ENCODE results near the gene NES.
A peak's percentile ranks its signal among the peaks of the same experiment; 100 is the strongest.

NES gene

GRCh38 chr1:156681196-156681960, 4.2 kb upstream of the NES start:
- no peak for DNase-seq

DNA sequence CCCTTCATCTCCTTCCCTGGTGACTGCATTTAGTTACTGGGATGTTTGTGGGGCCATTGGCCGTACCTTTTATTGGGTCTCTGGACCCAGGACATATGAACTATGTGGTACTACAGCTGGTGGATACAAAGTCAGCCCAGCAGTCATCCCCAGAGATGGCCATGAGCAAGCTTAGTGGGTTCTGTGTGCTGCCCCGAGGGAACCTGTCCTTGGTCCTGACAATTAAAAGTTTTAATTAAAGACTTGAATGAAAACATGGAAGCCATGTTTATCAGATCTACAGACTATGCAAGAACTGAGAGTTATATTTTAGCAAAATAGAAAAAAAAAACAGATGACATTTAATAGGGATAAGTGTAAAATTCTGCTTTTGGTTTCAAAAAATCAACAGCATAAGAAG, 2.8 kb upstream of the NES start:
- DNase-seq: no peak

DNA sequence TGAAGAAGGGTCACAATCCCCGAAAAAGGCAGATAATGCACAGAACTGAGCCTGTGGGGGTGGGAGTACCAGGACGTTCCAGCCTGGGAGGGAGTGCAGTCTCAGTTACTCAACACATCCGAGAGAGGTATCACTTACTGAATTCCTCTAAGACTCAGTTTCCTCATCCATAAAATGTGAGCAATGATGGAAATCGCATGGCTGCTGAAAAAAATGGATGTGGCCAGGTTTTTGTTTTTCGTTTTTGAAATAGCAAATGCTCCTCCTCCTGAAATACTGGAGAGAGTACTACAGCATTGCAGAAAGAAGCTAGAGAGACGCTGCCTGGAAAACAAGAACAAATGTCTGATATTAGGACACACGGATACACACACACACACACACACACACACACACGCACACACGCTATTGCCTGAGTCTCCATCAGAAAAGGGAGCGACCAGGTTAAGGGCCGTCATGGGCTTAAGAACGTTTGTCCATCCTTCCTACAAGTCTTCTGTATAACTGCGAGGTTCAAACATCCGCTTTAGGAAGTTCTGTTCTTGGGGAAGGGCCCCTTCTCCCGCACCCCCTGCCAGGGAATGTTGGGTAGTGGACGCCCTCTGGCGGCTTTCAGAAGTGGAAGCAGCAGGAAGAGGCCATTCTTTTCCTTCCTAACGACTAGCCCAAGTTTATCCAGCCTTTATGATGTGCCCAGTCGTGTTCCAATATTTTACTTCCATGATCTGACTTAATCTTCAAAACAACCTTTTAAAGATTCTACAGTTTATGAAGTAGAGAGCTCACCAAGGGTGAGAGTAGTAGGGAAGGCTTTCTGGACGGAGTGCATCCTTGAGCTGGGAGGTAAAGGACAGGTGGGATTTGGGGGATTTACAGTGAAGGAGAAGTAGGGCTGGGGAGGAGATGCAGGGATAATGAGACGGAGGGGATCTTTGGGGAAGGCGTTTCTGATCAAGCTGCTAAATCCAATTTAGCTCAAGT, 699 bp upstream of the NES start:
- DNase-seq: peak; percentile 47 to 66

- DNase-seq: no peak
These were observed 940 bp downstream of the NES start for GRCh38 chr1:156676114-156676819.

DNA sequence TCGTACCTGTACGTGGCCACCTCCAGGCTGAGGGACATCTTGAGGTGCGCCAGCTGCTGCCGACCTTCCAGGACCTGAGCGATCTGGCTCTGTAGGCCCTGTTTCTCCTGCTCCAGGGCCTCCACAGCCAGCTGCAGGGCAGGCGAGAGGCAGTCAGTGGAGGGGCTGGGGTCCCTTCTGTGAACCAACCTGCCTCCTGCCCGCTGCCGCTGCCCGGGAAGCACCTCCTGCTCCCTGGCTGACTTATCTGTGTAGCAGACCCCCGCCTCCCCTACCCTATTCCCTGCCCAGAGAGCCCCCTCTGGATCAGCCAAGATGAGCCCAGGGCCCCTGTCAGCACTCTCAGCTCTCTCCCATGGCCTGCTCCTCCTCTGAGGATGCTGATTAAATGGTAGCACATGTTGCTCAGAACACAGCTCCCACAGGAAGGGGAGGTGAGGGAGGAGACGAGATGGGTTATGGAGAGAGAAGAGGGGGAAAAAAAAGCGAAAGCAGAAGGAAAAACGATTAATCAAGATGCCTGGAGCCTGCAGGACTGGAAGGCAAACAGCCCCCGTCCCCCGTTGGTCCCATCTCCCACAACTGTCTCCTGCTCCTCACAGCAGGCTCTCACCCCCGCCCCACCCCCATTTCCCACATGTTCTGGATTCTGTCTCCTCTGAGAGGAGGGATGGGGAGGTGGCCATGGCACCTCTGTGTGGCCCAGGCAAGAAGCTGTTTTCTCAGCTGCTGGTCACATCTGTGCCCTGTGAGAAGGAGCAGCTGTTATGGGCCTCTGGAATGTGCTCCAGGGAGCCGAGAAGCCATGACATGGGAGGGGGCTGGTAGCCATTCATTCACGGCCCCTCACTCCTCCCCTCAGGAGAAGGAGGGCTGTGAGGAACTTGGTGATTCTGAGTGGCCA, 1.7 kb downstream of the NES start:
- DNase-seq: no peak

- no peak for DNase-seq
These were observed 3.7 kb downstream of the NES start for GRCh38 chr1:156673387-156674121.

- DNase-seq: no peak
These were observed 5.4 kb downstream of the NES start for GRCh38 chr1:156671804-156672203.

- no peak for DNase-seq
These were observed 6.4 kb downstream of the NES start for GRCh38 chr1:156670791-156671190.

DNA sequence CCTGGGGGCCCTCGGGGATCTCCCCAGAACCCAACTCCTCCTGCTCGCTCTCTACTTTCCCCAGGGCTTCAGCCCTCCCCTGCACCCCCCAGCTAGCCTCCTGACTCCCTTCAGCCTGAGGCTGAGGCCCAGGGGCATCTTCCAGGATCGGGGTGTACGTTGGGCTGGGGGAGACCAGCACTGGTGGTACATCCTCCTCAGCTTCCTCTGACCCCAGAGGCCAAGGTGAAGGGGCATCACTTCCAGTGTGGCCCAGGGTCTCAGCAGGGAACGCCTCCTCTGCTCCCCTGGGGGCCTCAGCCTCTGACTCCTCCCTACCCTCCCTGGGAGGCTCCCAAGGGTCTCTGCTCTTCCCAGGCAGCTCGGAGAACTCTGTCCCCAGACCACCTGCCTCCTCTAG, 6.8 kb downstream of the NES start:
- no peak for DNase-seq

GRCh38 chr1:156669794-156670193, 7.4 kb downstream of the NES start:
- DNase-seq: no peak

DNA sequence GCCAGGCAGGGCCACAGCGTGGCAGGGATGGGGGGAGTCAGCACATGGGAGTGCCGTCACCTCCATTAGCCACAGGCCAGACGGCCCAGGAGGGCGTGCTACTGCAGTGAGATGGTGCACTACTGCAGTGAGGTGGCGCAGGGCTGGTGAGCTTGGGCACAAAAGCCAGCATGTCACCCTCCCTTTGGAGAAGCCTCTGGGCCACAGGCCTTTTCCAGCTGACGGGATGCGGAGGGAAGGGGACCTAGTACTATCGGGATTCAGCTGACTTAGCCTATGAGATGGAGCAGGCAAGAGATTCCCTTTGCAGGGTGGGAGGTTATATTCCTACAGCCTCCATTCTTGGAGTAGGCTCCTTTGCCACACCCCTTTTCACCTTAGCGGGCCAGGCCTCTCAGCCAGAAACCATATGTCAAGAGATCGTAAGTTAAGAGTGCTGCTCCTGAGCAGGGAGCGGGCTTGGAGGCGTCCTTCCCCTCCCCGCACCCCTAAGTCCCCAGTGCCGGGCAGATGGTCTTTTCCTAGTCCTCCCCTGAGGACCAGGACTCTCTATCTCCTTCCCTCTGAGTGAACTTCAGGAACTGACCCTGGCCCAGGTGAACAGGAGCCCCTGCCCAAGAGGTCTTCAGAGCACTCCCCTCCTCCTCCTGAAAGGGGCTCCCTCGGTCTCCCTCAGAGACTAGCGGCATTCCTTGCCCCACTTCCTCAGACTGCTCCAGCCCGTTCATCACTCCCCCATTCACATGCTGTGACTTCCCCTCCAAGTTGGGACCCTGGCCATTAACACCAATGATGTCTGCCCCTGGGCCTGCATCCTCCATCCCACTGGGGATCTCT, 8.2 kb downstream of the NES start:
- DNase-seq: no peak

GRCh38 chr1:156667968-156668709, 9.1 kb downstream of the NES start:
- DNase-seq: no peak

DNA sequence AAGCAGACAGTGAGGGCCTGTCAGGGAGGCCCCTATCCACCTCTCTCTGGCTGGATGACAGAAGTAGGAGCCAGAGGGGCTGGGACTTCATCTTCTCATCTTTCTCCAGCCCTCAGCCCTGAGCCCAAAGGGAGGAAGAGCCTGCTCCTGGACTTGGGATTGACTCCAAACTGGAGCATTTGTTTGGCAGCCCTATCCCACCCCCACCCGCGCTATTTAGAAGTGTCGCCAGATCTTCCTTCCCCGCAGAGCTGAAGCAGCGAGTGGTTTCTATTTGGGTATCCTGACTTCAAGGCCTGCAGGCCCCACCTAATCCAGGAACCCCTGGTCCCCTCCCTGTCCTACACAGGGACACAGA, 9.6 kb downstream of the NES start:
- no peak for DNase-seq

GRCh38 chr1:156666862-156667609, 10.2 kb downstream of the NES start:
- no peak for DNase-seq

GRCh38 chr1:156665539-156665938, 11.7 kb downstream of the NES start:
- no peak for DNase-seq

DNA sequence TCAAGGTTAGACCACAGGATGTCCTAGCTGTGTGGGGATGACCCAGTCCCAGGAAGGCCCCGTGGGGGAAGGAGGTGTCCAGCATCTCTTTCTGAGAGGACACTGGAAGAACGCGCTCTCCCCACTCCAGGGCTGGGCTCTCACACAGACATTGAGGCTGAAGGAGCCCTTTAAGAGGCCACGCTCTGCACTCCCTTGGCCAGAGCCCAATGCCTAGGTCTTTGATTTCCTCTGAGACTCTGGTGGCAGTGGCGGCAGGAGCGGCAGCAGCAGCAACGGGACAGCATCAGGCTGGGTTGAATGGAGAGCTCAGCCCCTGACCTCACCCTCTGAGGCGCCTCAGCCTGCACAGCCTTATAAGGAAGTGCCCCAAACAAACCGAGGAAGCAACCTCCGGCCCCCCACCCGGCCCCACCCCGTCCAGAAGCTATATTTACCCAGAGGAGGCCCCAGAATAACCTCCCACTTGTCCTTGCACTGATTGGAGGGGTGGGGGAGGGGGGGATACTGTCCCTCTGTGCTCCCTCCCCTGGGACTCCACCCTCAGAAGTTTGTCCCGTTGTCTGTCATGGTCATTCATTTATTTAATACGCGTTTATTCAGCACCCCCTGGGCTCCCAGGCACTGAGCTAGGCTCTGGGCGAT, 12.3 kb downstream of the NES start:
- no peak for DNase-seq

DNA sequence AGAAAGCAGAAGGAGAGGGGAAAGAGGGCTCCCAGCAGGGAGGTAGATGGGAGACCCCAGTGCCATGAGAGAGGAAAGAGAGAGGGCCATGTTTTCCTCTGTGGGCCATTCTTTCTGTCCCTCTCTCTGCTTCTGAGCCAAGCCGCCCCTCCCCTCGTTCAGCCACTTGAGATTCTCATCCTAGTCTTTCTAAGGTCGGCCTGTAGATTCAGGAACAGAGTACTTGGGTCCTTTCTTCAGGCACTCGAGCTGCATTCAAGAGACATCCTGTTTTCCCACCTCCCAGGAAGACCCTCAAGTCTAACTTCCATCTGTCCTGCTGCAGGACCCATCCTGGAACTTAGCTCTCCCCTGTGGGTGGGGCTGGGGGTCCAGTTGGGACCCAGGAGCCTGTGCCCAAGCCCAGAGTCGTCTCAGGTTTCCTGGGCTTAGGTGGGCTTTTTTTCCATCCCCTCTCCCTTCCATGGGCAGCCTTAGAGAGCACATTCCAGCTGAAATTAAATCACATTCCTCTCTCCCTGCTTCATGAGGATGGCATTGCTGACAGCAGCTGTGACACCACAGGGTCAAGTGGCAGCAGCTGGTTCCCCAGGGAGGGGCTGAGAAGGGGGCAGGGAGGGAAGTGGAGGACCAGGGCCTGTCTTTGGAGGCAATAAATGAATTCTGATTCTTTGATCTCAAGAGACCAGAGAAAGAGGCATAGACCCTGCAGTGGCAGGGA, 13.0 kb downstream of the NES start:
- DNase-seq: no peak

DNA sequence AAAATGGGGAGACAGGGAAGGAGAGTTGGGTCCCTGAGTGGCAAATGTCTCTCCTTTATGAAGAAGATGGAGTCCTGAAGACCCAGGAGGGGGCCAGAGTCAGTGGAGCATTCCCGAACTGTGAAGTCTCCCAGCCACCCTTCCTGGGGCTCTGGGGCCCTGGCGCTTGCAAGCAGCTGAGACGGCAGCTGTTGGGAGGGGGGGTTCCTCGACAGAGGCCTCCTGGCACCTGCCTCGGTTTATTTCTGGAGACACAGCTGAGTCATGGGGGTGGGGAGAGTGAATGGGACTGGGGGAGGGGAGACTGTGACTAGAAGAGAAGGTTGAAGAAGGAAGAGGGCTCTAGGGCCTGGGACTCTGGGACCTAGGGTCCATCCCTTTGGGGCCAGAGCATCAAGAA, 14.0 kb downstream of the NES start:
- DNase-seq: no peak
